A549 (cell line): Measurements from ENCODE around the gene ARMCX6.

ENCODE experiments used
- BHLHE40 ChIP-seq: IDR thresholded peaks from 2 replicates; pipeline ENCODE4 v1.6.1; 2012; ENCODE audit warnings: low read depth, low read length, inconsistent platforms
- CBX8 ChIP-seq: fragments of 200-600 bp; sonication (generic); IDR thresholded peaks from 2 replicates; pipeline ENCODE4 v1.6.1; 2016
- CHD4 ChIP-seq: fragments of 200-600 bp; sonication (generic); IDR thresholded peaks from 2 replicates; pipeline ENCODE4 v1.6.1; 2016; ENCODE audit warnings: antibody characterized with exemption, mild to moderate bottlenecking, borderline replicate concordance
- CTCF ChIP-seq: fragments of >200 bp; sonication (Bioruptor Twin); formaldehyde crosslinking; IDR thresholded peaks from 3 replicates; pipeline ENCODE4 v1.5.1; 2016
- EP300 ChIP-seq, 2 experiments: fragments of >200 bp; sonication (Bioruptor Twin); formaldehyde crosslinking; IDR thresholded peaks; 2 replicates in 1 of 2; 3 replicates in 1 of 2; pipeline ENCODE4 v1.6.1; 2016 to 2017
- GATA3 ChIP-seq: IDR thresholded peaks from 2 replicates; pipeline ENCODE4 v1.6.1; 2012; ENCODE audit warnings: borderline replicate concordance
- HMGXB4 ChIP-seq: fragments of 250-450 bp; sonication (Bioruptor Pico); IDR thresholded peaks from 2 replicates; pipeline ENCODE4 v1.5.0; 2021; ENCODE audit warnings: mild to moderate bottlenecking, moderate library complexity, borderline replicate concordance
- HOXA7 ChIP-seq: fragments of 250-450 bp; sonication (Bioruptor Pico); IDR thresholded peaks from 2 replicates; pipeline ENCODE4 v1.5.0; 2020; ENCODE audit warnings: mild to moderate bottlenecking, moderate library complexity
- JUN ChIP-seq, 2 experiments: fragments of >200 bp; sonication (Bioruptor Twin); formaldehyde crosslinking; IDR thresholded peaks; 2 replicates in 1 of 2; 3 replicates in 1 of 2; pipeline ENCODE4 v1.6.1; 2016 to 2017
- POLR2A ChIP-seq: IDR thresholded peaks from 2 replicates; pipeline ENCODE4 v1.6.1; 2012; ENCODE audit warnings: mild to moderate bottlenecking, low read length
- RAD21 ChIP-seq, 2 experiments: fragments of >200 bp in 1 of 2; sonication (Bioruptor Twin) in 1 of 2; formaldehyde crosslinking in 1 of 2; IDR thresholded peaks in 1 of 2; conservative IDR thresholded peaks in 1 of 2; 2 replicates in 1 of 2; 3 replicates in 1 of 2; pipeline ENCODE4 v1.6.1; 2012 to 2018; ENCODE audit warnings: inconsistent platforms in 1 of 2
- RCOR1 ChIP-seq: fragments of 150-350 bp; IDR thresholded peaks from 2 replicates; pipeline ENCODE4 v1.6.1; 2014; ENCODE audit warnings: antibody characterized with exemption, low read length, low read depth
- TF ChIP-seq, protein P1 (sequence below): IDR thresholded peaks from 2 replicates; pipeline ENCODE4 v1.6.1; 2012
- TF ChIP-seq, protein P2 (sequence below): fragments of 450-650 bp; IDR thresholded peaks from 2 replicates; pipeline ENCODE4 v1.6.1; 2014; ENCODE audit warnings: antibody characterized with exemption

DNA sequence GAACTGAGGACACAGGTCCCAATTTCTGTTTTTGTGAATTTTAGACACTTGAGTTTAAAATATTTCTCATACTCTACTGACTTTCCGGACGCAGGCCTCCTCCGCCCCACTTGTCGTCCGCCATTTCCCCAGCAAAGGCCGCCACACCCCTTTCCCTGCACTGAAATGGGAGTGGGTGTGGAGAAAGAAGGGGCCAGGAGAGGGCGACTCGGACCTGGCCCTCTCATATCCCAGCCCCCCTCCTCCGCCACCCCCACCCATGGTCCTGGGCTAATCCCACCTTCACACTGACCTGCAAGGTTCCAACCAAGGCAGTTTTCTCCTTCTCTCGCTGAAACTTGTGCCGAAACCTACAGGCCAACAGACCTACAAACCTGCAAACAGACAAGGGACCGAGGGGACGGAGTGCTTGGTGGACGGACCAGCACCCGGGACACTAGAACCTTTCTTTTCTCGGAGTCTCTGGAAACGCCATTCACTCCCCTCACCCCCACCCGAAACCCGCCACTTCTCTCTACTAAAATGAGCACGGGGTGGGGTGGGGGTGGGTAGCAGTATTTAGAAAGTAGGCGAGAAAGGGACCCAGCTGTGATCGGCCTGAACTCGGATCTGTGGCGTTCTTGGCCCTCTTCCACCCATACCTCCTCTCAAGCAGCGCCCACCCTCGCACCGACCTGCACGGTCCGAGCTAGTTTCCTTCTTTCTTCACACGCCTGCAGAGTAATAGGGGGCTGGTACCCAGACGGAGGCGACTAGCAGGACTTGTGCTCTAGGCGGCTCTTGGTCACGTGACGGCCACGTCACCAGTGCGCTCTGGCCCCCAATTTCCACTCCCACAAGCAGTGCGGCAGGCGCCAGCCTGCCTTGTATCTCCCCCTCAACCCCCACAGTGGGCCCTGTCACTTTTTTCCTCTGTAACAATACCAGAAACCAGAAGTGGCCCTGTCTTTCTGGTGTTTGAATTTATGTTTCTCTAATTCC lies at the start of gene ARMCX6:
- TF ChIP-seq CTCF (peak; percentile 42), BHLHE40 (no peak), JUN (IDR thresholded peaks at IDR 0.05) (no peak), RAD21 (conservative IDR thresholded peaks at IDR 0.05 in 1 of 2, IDR thresholded peaks at IDR 0.05 in 1 of 2) (peak; percentile 34 to 47; a peak in 2 of 5 replicates), EP300 (IDR thresholded peaks at IDR 0.05) (no peak), CBX8 (no peak), POLR2A (peak; percentile 36), CHD4 (no peak), HOXA7 (CRISPR knock-in tag) (no peak), HMGXB4 (CRISPR knock-in tag) (no peak), RCOR1 (no peak), GATA3 (no peak)
- TF ChIP-seq, protein P1, sequence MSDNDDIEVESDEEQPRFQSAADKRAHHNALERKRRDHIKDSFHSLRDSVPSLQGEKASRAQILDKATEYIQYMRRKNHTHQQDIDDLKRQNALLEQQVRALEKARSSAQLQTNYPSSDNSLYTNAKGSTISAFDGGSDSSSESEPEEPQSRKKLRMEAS = no peak
- TF ChIP-seq, protein P2, sequence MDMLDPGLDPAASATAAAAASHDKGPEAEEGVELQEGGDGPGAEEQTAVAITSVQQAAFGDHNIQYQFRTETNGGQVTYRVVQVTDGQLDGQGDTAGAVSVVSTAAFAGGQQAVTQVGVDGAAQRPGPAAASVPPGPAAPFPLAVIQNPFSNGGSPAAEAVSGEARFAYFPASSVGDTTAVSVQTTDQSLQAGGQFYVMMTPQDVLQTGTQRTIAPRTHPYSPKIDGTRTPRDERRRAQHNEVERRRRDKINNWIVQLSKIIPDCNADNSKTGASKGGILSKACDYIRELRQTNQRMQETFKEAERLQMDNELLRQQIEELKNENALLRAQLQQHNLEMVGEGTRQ = peak; percentile 91
